ENCODE results near the gene KICS2.

DNA sequence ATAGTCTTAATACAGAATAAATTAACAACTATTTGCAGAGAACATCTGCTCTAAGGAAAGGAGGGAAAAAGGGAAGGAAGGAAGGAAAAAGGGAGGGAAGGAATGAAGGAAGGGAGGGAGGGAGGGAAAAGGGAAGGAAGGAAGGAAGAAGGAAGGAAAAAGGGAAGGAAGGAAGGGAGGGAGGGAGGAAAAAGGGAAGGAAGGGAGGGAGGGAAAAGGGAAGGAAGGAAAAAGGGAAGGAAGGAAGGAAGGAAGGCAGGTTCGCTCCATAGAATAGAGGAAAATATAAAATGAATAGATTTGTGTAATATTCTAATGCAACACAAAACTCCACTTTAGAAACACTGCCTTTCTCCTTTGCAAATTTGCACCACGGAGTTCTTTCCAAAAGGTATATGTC is 16.6 kb downstream of the KICS2 start:
- TF ChIP-seq TCF7L2 (IDR thresholded peaks at IDR 0.05; ENCODE audit: low read depth, low read length) (no peak), POLR2AphosphoS5 (IDR thresholded peaks at IDR 0.05; ENCODE audit: low read depth, low read length) (no peak)
- TF ChIP-seq, protein P1, sequence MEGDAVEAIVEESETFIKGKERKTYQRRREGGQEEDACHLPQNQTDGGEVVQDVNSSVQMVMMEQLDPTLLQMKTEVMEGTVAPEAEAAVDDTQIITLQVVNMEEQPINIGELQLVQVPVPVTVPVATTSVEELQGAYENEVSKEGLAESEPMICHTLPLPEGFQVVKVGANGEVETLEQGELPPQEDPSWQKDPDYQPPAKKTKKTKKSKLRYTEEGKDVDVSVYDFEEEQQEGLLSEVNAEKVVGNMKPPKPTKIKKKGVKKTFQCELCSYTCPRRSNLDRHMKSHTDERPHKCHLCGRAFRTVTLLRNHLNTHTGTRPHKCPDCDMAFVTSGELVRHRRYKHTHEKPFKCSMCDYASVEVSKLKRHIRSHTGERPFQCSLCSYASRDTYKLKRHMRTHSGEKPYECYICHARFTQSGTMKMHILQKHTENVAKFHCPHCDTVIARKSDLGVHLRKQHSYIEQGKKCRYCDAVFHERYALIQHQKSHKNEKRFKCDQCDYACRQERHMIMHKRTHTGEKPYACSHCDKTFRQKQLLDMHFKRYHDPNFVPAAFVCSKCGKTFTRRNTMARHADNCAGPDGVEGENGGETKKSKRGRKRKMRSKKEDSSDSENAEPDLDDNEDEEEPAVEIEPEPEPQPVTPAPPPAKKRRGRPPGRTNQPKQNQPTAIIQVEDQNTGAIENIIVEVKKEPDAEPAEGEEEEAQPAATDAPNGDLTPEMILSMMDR (IDR thresholded peaks at IDR 0.05) = no peak
- TF ChIP-seq, protein P2, sequence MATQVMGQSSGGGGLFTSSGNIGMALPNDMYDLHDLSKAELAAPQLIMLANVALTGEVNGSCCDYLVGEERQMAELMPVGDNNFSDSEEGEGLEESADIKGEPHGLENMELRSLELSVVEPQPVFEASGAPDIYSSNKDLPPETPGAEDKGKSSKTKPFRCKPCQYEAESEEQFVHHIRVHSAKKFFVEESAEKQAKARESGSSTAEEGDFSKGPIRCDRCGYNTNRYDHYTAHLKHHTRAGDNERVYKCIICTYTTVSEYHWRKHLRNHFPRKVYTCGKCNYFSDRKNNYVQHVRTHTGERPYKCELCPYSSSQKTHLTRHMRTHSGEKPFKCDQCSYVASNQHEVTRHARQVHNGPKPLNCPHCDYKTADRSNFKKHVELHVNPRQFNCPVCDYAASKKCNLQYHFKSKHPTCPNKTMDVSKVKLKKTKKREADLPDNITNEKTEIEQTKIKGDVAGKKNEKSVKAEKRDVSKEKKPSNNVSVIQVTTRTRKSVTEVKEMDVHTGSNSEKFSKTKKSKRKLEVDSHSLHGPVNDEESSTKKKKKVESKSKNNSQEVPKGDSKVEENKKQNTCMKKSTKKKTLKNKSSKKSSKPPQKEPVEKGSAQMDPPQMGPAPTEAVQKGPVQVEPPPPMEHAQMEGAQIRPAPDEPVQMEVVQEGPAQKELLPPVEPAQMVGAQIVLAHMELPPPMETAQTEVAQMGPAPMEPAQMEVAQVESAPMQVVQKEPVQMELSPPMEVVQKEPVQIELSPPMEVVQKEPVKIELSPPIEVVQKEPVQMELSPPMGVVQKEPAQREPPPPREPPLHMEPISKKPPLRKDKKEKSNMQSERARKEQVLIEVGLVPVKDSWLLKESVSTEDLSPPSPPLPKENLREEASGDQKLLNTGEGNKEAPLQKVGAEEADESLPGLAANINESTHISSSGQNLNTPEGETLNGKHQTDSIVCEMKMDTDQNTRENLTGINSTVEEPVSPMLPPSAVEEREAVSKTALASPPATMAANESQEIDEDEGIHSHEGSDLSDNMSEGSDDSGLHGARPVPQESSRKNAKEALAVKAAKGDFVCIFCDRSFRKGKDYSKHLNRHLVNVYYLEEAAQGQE (IDR thresholded peaks at IDR 0.05; ENCODE audit: insufficient read depth in 1 of 2, low read depth in 2 of 2, low read length in 1 of 2) = no peak

Data from Panc1 (cell line).